HEK293 (cell line): ENCODE data around the gene TGDS.

ENCODE experiments used
- CTCF ChIA-PET: fragments of 350-600 bp; formaldehyde crosslinking; extraction: SDS; loops from one replicate; lab custom pipeline; 2021; ENCODE audit warnings: antibody characterized with exemption; lab: Yijun Ruan, JAX
- POLR2A ChIA-PET: fragments of 300-600 bp; formaldehyde crosslinking; extraction: SDS; loops from one replicate; lab custom pipeline; 2020; ENCODE audit warnings: antibody characterized with exemption, inconsistent platforms; lab: Yijun Ruan, JAX
- H3K27ac ChIP-seq: fragments of 200-500 bp; sonication (Bioruptor generic); 2 replicates; pipeline ENCODE4 v1.5.1; 2014; ENCODE audit warnings: low read depth, low read length, control low read depth, inconsistent platforms; ENCODE audit errors: extremely low read depth
- H3K36me3 ChIP-seq, 2 experiments: fragments of 200-500 bp in 1 of 2; sonication (Bioruptor generic) in 1 of 2; 1 replicate in 1 of 2; 2 replicates in 1 of 2; pipeline ENCODE4 v1.5.1; 2014 to 2017; ENCODE audit warnings: inconsistent platforms in 2 of 2, low read length in 2 of 2; ENCODE audit not compliant: control insufficient read depth in 2 of 2, insufficient read depth in 1 of 2
- H3K4me1 ChIP-seq: fragments of 200-500 bp; sonication (Bioruptor generic); 2 replicates; pipeline ENCODE4 v1.5.1; 2014; ENCODE audit warnings: mild to moderate bottlenecking, low read length, inconsistent platforms; ENCODE audit not compliant: control insufficient read depth, insufficient read depth
- H3K4me3 ChIP-seq: 2 replicates; pipeline ENCODE4 v1.5.1; 2011; ENCODE audit warnings: low read depth, mild to moderate bottlenecking, control low read depth, low read length, moderate library complexity
- H3K9me3 ChIP-seq: fragments of 200-500 bp; sonication (Bioruptor generic); 2 replicates; pipeline ENCODE4 v1.5.1; 2014; ENCODE audit warnings: low read depth, low read length, inconsistent platforms; ENCODE audit not compliant: control insufficient read depth, insufficient read depth
- FEZF1 ChIP-seq: fragments of 450-650 bp; formaldehyde crosslinking; IDR thresholded peaks from 2 replicates; pipeline ENCODE4 v1.5.1; 2016; ENCODE audit warnings: missing biosample characterization, missing genetic modification characterization
- GLIS1 ChIP-seq: fragments of 450-650 bp; formaldehyde crosslinking; IDR thresholded peaks from 2 replicates; pipeline ENCODE4 v1.5.1; 2016; ENCODE audit warnings: missing biosample characterization, missing genetic modification characterization
- KLF10 ChIP-seq: fragments of 450-650 bp; IDR thresholded peaks from 2 replicates; pipeline ENCODE4 v1.5.1; 2018; ENCODE audit warnings: missing biosample characterization, mild to moderate bottlenecking, missing genetic modification characterization
- MEIS1 ChIP-seq: sonication (generic); formaldehyde crosslinking; IDR thresholded peaks from 2 replicates; pipeline ENCODE4 v1.8.1; 2022; ENCODE audit warnings: missing genetic modification reagents, mild to moderate bottlenecking, borderline replicate concordance
- SCRT1 ChIP-seq: fragments of 450-650 bp; formaldehyde crosslinking; IDR thresholded peaks from 2 replicates; pipeline ENCODE4 v1.5.1; 2016; ENCODE audit warnings: missing biosample characterization, missing genetic modification characterization, borderline replicate concordance
- ZBTB17 ChIP-seq: fragments of 450-650 bp; formaldehyde crosslinking; IDR thresholded peaks from 2 replicates; pipeline ENCODE4 v1.5.1; 2016; ENCODE audit warnings: missing biosample characterization, missing genetic modification characterization
- ZFP41 ChIP-seq: fragments of 450-650 bp; formaldehyde crosslinking; IDR thresholded peaks from 2 replicates; pipeline ENCODE4 v1.5.1; 2016; ENCODE audit warnings: missing biosample characterization, missing genetic modification characterization, borderline replicate concordance
- ZNF10 ChIP-seq: fragments of 450-650 bp; formaldehyde crosslinking; IDR thresholded peaks from 2 replicates; pipeline ENCODE4 v1.5.1; 2017; ENCODE audit warnings: missing biosample characterization, missing genetic modification characterization
- ZNF114 ChIP-seq: fragments of 450-650 bp; formaldehyde crosslinking; IDR thresholded peaks from 2 replicates; pipeline ENCODE4 v1.5.0; 2017; ENCODE audit warnings: missing biosample characterization, missing genetic modification characterization
- ZNF2 ChIP-seq: fragments of 450-650 bp; formaldehyde crosslinking; IDR thresholded peaks from 2 replicates; pipeline ENCODE4 v1.5.1; 2016; ENCODE audit warnings: missing biosample characterization, missing genetic modification characterization
- ZNF248 ChIP-seq: fragments of 450-650 bp; formaldehyde crosslinking; IDR thresholded peaks from 2 replicates; pipeline ENCODE4 v1.5.1; 2017; ENCODE audit warnings: missing biosample characterization, missing genetic modification characterization
- ZNF311 ChIP-seq: fragments of 450-650 bp; formaldehyde crosslinking; IDR thresholded peaks from 2 replicates; pipeline ENCODE4 v1.5.1; 2017; ENCODE audit warnings: missing biosample characterization, missing genetic modification characterization, borderline replicate concordance
- ZNF335 ChIP-seq: fragments of 450-650 bp; formaldehyde crosslinking; conservative IDR thresholded peaks from 2 replicates; pipeline ENCODE4 v1.5.1; 2016; ENCODE audit warnings: missing biosample characterization, missing genetic modification characterization
- ZNF366 ChIP-seq: fragments of 450-650 bp; formaldehyde crosslinking; conservative IDR thresholded peaks from 2 replicates; pipeline ENCODE4 v1.5.1; 2016; ENCODE audit warnings: missing biosample characterization, missing genetic modification characterization
- ZNF510 ChIP-seq: fragments of 450-650 bp; formaldehyde crosslinking; IDR thresholded peaks from 2 replicates; pipeline ENCODE4 v1.5.1; 2018; ENCODE audit warnings: mild to moderate bottlenecking, missing genetic modification characterization, missing biosample characterization; ENCODE audit not compliant: insufficient replicate concordance
- ZNF558 ChIP-seq: fragments of 450-650 bp; formaldehyde crosslinking; IDR thresholded peaks from 2 replicates; pipeline ENCODE4 v1.5.1; 2016; ENCODE audit warnings: missing biosample characterization, missing genetic modification characterization
- ZNF670 ChIP-seq: fragments of 450-650 bp; formaldehyde crosslinking; IDR thresholded peaks from 2 replicates; pipeline ENCODE4 v1.5.1; 2016; ENCODE audit warnings: missing biosample characterization, missing genetic modification characterization, low read depth
- ZNF707 ChIP-seq: fragments of 450-650 bp; formaldehyde crosslinking; IDR thresholded peaks from 2 replicates; pipeline ENCODE4 v1.5.1; 2016; ENCODE audit warnings: missing biosample characterization, missing genetic modification characterization
- ZNF777 ChIP-seq: fragments of 450-650 bp; formaldehyde crosslinking; IDR thresholded peaks from 2 replicates; pipeline ENCODE4 v1.5.1; 2017; ENCODE audit warnings: missing biosample characterization, missing genetic modification characterization, borderline replicate concordance
- ZNF791 ChIP-seq: fragments of 450-650 bp; formaldehyde crosslinking; IDR thresholded peaks from 2 replicates; pipeline ENCODE4 v1.5.1; 2016; ENCODE audit warnings: missing biosample characterization, missing genetic modification characterization
- ZSCAN23 ChIP-seq: fragments of 450-650 bp; formaldehyde crosslinking; IDR thresholded peaks from 2 replicates; pipeline ENCODE4 v1.5.1; 2016; ENCODE audit warnings: missing biosample characterization, missing genetic modification characterization
- TF ChIP-seq, protein P1 (sequence below): fragments of 450-650 bp; formaldehyde crosslinking; IDR thresholded peaks from 2 replicates; pipeline ENCODE4 v1.5.1; 2016; ENCODE audit warnings: missing biosample characterization, missing genetic modification characterization
- TF ChIP-seq, protein P2 (sequence below): fragments of 450-650 bp; formaldehyde crosslinking; IDR thresholded peaks from 2 replicates; pipeline ENCODE4 v1.5.1; 2016; ENCODE audit warnings: missing biosample characterization, missing genetic modification characterization, low read depth
- TF ChIP-seq, protein P3 (sequence below): fragments of 450-650 bp; formaldehyde crosslinking; IDR thresholded peaks from 2 replicates; pipeline ENCODE4 v1.5.1; 2017; ENCODE audit warnings: missing biosample characterization, missing genetic modification characterization
- TF ChIP-seq, protein P4 (sequence below): fragments of 450-650 bp; formaldehyde crosslinking; IDR thresholded peaks from 2 replicates; pipeline ENCODE4; 2016; ENCODE audit warnings: missing biosample characterization, missing genetic modification characterization
- TF ChIP-seq, protein P5 (sequence below): fragments of 450-650 bp; formaldehyde crosslinking; IDR thresholded peaks from 2 replicates; pipeline ENCODE4 v1.5.1; 2016; ENCODE audit warnings: missing biosample characterization, missing genetic modification characterization

The TGDS gene

DNA sequence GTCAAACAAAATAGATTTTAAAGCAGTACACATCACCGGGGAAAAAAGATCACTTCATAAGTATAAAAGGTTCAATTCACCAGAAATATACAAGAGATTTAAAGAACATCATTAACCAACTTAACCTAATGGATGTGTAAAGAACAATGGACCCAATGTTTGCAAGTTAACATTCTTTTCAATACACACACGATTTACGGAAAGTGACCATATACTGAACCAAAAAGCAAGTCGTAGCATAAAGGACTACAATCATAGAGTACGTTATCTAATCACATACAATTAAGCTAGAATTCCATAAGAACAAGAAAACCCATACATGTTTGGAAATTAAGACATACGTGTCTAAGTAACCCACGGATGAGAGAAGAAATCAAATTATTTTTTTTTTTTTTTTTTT is 9.6 kb downstream of the TGDS start:
- ChIA-PET CTCF (interaction anchor here (1.0 to 1.1 kb wide), 3 partner anchors 31 to 518 kb away, joined by 3 read pairs; no protein-coding TSS in a partner anchor), POLR2A (interaction anchor here (0.6 to 0.7 kb wide), 2 partner anchors 575 to 836 kb away, joined by 3 to 4 read pairs; no protein-coding TSS in a partner anchor)
- Histone ChIP-seq H3K36me3 (peaks cover 0 to 67% of the 10 kb centered on the region in 2 experiments; a peak in 2 of 3 replicates), H3K4me3 (no peak overlapping the region), H3K4me1 (no peaks in the 10 kb centered on the region), H3K9me3 (no peaks in the 10 kb centered on the region), H3K27ac (no peak overlapping the region)
- no peak for TF ChIP-seq ZNF335
- TF ChIP-seq, protein P1, sequence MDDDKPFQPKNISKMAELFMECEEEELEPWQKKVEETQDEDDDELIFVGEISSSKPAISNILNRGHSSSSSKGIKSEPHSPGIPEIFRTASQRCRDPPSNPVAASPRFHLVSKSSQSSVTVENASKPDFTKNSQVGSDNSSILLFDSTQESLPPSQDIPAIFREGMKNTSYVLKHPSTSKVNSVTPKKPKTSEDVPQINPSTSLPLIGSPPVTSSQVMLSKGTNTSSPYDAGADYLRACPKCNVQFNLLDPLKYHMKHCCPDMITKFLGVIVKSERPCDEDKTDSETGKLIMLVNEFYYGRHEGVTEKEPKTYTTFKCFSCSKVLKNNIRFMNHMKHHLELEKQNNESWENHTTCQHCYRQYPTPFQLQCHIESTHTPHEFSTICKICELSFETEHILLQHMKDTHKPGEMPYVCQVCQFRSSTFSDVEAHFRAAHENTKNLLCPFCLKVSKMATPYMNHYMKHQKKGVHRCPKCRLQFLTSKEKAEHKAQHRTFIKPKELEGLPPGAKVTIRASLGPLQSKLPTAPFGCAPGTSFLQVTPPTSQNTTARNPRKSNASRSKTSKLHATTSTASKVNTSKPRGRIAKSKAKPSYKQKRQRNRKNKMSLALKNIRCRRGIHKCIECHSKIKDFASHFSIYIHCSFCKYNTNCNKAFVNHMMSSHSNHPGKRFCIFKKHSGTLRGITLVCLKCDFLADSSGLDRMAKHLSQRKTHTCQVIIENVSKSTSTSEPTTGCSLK (tag by site-specific recombination), result no peak
- no peak for TF ChIP-seq ZNF248 (tag by site-specific recombination)
- no peak for TF ChIP-seq ZNF791 (tag by site-specific recombination)
- TF ChIP-seq, protein P2, sequence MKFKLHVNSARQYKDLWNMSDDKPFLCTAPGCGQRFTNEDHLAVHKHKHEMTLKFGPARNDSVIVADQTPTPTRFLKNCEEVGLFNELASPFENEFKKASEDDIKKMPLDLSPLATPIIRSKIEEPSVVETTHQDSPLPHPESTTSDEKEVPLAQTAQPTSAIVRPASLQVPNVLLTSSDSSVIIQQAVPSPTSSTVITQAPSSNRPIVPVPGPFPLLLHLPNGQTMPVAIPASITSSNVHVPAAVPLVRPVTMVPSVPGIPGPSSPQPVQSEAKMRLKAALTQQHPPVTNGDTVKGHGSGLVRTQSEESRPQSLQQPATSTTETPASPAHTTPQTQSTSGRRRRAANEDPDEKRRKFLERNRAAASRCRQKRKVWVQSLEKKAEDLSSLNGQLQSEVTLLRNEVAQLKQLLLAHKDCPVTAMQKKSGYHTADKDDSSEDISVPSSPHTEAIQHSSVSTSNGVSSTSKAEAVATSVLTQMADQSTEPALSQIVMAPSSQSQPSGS (tag by site-specific recombination), result no peak
- TF ChIP-seq, protein P3, sequence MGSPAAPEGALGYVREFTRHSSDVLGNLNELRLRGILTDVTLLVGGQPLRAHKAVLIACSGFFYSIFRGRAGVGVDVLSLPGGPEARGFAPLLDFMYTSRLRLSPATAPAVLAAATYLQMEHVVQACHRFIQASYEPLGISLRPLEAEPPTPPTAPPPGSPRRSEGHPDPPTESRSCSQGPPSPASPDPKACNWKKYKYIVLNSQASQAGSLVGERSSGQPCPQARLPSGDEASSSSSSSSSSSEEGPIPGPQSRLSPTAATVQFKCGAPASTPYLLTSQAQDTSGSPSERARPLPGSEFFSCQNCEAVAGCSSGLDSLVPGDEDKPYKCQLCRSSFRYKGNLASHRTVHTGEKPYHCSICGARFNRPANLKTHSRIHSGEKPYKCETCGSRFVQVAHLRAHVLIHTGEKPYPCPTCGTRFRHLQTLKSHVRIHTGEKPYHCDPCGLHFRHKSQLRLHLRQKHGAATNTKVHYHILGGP, result no peak
- TF ChIP-seq, protein P4, sequence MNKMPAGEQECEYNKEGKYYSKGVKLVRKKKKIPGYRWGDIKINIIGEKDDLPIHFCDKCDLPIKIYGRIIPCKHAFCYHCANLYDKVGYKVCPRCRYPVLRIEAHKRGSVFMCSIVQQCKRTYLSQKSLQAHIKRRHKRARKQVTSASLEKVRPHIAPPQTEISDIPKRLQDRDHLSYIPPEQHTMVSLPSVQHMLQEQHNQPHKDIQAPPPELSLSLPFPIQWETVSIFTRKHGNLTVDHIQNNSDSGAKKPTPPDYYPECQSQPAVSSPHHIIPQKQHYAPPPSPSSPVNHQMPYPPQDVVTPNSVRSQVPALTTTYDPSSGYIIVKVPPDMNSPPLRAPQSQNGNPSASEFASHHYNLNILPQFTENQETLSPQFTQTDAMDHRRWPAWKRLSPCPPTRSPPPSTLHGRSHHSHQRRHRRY (tag by site-specific recombination), result no peak
- TF ChIP-seq MEIS1 (CRISPR knock-in tag), result no peak
- no peak for TF ChIP-seq ZNF2 (tag by site-specific recombination)

DNA sequence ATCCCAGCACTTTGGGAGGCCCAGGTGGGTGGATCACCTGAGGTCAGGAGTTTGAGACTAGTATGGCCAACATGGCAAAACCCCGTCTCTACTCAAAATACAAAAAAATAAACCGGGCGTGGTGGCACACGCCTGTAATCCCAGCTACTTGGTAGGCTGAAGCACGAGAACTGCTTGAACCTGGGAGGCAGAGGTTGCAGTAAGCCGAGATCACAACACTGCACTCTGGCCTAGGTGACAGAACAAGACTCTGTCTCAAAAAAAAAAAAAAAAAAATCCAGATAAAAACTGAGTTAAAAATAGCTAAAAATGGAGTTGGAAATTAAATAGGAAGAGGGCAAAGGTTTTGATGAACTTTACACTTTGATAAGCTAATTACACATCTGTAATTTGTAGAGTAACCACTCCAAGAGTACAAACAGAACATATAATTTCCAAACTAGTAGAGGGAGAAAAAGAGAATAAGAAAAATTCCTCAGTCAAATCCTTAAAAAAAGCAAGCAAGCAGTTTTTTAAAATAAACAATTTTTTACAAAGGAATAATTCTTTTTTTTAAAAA is 10.3 kb downstream of the TGDS start:
- Histone ChIP-seq H3K4me3 (no peak overlapping the region), H3K4me1 (no peaks in the 10 kb centered on the region), H3K36me3 (peaks cover 3 to 67% of the 10 kb centered on the region in 2 experiments; a peak in 2 of 3 replicates), H3K9me3 (no peaks in the 10 kb centered on the region), H3K27ac (no peak overlapping the region)
- ChIA-PET POLR2A (interaction anchor here (1.2 kb wide), 1 partner anchor 10 kb away, joined by 3 read pairs; the partner anchor contains the start of gene TGDS), CTCF (interaction anchor here (0.7 to 1.1 kb wide), 3 partner anchors 29 to 123 kb away, joined by 3 to 6 read pairs (median 3); no protein-coding TSS in a partner anchor)
- TF ChIP-seq ZNF114 (tag by site-specific recombination) (no peak), ZFP41 (no peak), ZNF707 (tag by site-specific recombination) (no peak), ZNF670 (no peak), FEZF1 (no peak), ZBTB17 (tag by site-specific recombination) (no peak), KLF10 (tag by site-specific recombination) (no peak), GLIS1 (tag by site-specific recombination) (no peak), ZNF558 (tag by site-specific recombination) (no peak), ZNF311 (no peak), ZNF10 (tag by site-specific recombination) (no peak), ZNF777 (no peak), ZNF510 (tag by site-specific recombination) (no peak), SCRT1 (no peak), ZNF366 (no peak), ZSCAN23 (tag by site-specific recombination) (no peak)
- TF ChIP-seq, protein P4 (tag by site-specific recombination), result no peak
- TF ChIP-seq, protein P5, sequence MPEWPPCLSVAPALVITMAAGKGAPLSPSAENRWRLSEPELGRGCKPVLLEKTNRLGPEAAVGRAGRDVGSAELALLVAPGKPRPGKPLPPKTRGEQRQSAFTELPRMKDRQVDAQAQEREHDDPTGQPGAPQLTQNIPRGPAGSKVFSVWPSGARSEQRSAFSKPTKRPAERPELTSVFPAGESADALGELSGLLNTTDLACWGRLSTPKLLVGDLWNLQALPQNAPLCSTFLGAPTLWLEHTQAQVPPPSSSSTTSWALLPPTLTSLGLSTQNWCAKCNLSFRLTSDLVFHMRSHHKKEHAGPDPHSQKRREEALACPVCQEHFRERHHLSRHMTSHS (tag by site-specific recombination), result no peak
